T-helper 2 cell treated with Interferon-gamma antibody and Interleukin-4, amounts not matched to agents 100 ng/mL and 5 ng/mL, for 36 hours (primary cell): Measurements from ENCODE around the gene SLC24A3. TPM values are rescaled to one million over a fixed set of nuclear protein-coding genes. Genes with fewer than 3 reads are reported as not detected.

Experiments used
- intact Hi-C: fragments of 100-400 bp; cut with micrococcal nuclease; formaldehyde crosslinking; loops from one replicate; pipeline ENCODE4 v1.15.1; 2023
- total RNA-seq: library from RNA; stranded (reverse); gene quantifications from 2 replicates; pipeline ENCODE4 v1.2.3, GENCODE V29; 2022

The SLC24A3 gene
- total RNA-seq, 1 donor from 2014 or later: not detected

DNA sequence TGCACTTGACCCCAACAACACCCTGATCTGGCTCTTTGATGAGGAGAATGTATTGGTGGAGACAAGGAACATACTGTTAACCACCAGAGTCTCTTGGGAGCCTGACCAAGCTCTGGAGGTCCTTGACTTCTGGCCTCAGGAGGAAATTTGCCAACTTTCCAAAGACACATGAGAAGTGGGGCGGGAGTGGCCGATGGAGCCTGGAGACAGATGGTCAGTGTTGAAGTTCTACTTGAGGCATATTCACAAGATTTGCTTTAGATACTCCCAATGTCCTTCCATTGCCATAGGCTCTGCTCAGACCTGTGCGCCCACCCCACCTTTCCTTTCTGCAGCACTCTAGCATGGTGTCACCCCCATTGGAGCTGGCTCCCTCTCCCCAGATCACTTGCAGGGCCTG lies 241.0 kb downstream of the SLC24A3 start:
- intact Hi-C loops: no loop called here

DNA sequence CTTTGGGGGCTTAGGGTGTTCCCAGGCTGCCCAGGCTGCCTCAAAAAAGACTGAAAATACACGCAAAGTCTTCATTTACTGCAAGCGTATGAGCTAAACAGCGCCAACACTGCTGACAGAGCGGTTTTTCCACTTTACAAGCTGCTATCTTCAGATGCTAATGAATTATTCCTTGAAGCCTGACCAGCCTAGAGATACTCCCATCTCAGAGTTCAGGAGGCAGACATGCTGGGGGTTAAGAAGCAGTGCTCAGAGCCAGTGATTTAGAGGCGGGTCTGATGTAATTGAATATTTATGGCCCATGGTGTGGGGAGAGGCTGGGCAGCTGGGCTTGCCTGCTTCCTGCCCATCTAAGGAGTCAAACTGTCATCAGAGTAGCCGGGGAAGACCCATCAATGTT lies 241.4 kb downstream of the SLC24A3 start:
- intact Hi-C loops: no loop called here

DNA sequence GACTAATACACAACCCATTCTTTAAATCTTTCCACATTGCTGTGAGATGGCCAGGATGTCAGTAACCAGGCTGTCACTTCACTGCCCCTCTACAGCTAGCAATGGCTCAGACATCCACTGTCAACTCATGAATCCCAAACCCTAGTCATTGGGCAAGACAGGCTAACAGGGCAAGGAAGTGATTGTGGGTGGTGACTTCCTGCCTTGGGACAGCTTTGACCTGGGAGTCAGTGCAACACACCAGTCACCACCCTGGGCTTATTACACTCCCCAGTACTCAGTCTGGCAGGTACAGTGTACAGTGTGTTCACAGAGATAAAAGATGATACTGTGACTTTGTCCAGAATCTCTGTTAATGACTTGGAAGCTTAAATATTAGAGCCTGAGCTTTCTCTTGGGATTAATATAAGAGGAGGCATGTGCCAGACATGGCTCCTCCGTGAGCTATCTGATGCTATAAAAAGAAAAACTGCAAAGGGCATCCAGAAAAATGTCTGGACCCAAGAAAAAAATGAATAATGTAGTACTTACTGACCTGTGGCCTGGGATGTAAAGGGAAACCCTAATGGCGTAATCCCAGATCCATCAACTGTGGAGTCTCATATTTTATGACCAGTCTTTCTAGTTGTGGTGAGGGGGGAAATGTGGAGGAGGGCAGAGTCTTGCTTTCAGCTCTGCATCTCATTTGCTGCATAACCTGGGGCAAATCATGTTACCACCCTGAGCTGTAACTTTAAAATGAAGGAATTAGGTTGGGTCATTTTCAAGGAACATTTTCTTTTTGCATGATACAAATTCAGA lies 244.4 kb downstream of the SLC24A3 start:
- intact Hi-C loops: no loop called here

DNA sequence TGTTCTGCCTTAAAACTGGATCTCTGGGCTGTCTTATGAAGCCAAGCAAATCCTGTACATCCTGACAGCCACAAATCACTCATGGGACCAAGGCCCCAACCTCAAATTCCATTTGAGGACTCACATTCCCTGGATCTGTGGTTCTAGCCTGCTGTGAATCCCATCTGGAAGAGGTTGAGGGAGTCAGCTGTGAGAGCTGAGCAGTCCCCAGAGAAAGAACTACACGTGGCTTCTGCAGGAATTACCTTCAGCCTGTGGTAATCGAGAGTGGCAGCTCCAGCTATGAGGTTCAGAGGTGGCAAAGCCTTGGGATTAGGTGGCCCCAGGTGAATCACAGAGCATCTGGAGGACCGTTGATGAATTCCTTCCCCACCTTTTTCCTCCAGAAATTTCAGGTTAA lies 245.2 kb downstream of the SLC24A3 start:
- intact Hi-C loops: no loop called here

DNA sequence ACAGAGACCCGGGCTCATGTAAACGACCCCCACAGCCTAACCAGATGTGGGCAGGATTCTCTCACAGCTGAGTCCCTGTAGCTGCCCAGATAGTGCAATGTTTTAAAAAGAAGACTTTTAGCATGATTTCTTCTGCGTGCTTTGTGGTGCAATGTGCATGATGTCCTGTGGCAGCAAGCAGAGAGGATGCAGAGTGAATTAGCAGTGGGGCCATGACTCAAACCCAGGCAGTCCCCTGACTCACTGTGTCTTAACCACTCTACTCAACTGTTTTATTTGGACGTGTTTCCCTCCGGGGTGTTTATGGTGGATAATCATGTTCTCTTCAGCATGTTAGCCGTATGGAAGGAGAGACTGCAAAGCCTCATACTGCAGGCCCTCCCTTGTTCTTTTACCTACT lies 247.9 kb downstream of the SLC24A3 start:
- intact Hi-C loops: no loop called here

DNA sequence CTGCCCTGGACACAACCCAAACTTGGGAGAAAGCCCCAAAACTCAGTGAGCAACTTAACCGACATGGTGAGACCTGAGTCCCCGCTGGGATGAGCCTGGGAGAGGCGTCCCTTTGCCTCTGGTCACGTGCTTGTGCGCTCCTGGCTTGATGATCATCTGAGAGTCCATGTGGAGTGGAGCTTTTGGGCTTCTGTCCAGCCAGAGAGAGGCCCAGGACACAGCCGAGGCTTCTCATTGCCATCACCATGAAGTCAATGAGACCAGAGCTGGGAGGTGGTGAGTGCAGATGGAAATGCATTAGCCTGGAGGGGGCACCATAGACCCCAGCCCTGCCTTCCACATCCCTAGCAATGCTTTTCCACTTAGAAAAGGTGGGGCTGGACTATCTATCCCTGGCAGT lies 250.0 kb downstream of the SLC24A3 start:
- intact Hi-C loops: no loop called here

DNA sequence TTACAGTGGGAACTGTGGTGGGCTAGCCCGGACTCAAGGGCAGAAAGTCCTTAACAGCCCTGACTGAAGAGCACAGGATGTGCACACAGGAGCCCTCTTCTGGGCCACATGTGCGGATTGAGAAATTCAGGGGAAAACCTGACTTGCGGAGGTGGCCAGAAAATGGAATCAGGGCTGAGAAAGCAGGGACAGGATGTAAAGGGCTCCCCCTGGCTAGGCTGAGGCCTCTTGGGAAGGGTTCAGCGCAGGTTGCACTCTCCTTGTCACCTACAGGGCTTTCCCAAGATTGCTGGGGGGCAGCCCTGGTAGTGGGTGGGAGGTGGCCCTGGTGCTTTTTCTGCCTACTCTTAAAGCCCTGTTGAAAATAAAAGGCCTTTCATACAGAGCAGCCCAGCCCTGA lies 251.2 kb downstream of the SLC24A3 start:
- intact Hi-C loops: no loop called here

DNA sequence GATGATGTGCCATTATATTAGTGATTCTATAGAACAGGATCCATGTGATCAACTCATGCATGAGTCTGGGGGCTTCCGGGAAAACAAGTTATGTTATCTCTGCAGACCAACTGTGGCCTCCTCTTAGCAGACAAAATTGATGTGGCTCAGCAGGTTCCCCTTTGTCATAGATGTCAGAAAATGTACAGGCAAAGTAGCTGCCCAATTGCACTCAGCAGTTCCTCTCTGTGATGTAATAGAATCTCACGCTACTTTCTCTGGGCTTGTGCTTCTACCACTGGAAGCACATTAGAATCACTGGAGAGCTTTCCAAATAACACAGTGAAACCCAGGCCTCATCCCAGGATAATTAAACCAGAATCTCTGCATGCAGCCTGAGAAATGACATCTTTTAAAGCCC lies 253.1 kb downstream of the SLC24A3 start:
- intact Hi-C loops: no loop called here

DNA sequence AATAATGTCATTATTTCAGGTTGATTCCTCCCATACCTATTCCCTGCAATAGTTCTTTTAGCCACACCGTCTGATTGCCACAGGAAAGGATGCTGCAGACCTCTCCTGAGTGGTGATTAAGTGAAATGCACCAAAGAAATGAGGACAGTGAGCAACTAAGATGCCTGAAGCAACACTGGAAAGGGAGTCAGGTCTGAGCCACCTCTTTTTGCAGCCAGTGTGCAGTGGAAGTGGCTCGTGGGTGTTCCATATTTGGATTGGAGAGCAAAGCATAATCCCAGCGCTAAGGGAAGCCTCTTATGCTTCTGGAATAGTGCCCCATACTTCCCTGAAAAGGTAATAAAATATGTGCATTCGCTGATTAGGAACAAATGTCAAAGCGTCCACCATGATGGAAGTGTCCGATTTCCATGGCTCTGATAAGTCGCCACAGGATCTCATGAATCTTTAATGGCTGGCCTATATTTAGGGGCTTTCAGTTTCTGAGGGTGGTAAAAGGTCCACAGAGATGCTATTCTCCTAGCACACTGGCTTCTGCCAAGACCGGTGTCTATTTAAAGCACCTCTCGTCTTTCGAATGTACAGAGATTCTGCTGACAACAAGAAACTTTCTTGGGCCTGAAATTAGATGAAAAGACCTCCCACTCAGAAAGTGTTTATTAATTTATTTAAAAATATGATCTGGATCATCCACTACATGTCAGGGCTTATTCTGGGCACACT lies 253.9 kb downstream of the SLC24A3 start:
- intact Hi-C loops: no loop called here

DNA sequence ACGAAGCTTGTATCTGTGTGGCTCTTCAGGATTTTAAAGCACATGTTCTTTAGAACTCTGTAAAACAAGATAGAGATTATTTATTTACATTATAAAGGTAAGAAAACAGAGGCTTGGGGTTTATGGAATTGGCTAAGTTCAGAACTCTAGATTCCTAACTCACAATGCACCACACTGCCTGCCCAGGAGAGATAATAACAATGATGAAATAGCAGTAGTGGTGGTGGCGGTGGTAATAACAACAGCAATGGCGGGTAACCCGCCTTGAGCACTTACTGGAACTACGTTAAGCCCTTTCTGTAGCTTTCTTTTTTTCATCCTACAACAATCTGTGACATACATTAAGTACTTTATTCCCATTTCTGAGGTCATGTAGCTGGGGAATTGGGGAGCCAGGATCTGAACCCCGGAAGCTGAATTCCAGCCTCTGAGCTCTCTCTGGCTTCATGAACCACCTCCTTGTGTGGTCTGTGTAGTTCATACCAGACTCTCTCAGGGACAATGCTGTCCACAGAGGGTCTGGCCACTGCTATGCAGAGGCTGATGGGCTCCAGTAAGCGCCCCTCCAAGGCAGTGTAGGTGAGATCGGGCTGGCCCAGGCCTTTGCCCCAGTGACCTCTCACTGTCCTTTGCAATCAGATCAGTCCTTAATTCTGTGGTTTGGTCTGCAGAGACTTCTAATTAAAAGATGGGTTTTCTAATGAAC lies 260.9 kb downstream of the SLC24A3 start:
- intact Hi-C loops: no loop called here

DNA sequence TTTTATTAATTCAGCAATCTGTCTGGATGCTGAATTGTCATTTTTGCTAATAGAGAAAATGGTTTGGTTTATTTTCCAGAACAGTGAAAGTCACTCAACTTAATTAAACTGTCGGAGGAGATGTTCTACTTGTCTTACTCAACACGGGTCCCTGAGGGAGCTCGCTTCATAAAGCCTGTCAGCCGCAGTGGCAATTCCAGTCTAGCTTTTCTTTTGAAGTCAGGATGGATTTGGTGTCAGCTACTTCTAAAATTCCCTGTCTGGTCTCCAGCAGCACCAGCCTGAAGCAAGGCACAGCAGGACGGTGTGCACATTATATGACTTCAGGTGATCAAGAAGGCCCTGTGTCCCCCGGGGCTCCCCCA lies 261.5 kb downstream of the SLC24A3 start:
- intact Hi-C loops: no loop called here

DNA sequence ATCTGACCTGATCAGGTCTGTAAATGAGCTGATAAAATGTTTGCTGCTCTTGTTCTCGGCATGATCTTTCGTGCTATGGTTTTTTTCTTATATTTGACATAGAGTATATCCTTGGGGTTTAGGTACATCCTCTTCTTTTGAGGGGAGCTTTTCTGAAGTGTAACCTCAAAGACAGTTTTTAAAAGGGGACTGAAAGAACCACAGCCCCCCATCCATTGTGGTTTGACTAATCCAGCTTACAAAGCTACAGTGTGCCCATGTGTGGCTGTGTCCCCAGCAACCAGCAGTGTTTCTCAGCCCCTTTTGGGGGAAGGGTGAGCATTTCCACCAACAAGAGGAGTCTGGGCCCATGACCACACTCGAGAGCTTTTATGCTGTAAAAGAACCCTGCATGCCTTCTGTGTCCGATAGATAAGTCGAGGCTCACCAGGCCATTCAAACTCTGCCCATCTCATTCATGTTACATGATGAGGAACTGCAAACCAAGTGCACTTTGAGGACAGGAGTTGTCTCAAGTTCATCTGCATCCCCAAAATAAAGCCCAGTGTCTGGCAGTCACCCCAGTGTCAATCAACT lies 266.0 kb downstream of the SLC24A3 start:
- intact Hi-C loops: no loop called here

DNA sequence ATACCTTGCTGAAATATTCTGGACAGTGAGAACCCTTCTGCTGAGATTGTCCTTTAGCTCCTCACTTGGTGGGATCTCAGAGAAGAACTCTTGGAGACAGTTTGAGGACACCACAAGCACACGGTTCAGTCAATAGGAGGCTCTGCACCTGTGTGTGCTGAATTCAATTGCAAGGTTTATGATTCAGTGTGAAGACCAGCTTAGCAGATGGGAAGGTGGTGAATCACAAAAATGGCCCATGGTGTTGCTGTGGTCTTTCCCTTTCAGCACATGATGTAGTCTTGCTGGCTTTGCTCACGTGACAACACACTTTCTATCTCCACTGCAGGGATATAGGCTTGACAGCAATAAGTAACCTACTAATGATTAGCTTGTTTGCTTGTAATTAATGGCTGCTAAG lies 270.3 kb downstream of the SLC24A3 start:
- intact Hi-C loops: no loop called here

DNA sequence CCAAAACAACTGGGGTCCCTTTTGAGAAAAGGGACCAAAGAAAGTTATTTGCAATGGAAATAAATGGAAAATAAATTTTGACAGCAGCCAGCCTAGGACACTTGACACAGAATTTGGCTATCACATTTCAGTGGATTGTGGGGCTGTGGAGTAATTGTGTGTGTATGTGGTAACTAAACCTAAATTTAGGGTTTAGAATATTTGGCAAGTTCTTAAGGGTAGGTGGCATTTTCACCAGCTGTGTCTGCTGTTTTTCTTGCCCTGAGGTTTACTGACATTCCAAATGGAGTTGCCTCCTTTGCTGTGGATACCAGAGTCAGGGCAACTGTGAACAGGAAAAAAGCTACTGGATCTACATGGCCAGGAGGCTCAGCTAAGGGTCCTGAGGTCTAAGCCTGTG lies 270.9 kb downstream of the SLC24A3 start:
- intact Hi-C loops: no loop called here

DNA sequence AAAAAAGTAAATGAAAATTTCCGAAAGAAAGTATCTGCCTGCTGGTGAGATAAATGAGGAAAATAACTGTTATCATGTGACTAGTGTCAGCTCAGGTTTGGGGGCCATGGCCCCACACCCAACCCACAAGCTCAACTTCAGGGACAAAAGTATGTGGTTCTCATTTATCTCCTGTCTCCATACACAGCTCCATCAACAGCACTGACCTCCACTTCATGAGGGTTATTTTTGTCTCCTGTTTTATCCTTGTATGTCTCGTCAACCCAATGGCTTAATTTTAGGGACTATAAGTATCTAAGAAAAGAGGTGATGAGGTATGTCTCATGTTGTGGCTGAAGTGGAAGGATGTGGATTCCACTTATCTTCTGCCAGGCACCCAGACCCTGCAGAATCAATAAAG lies 274.0 kb downstream of the SLC24A3 start:
- intact Hi-C loops: no loop called here

DNA sequence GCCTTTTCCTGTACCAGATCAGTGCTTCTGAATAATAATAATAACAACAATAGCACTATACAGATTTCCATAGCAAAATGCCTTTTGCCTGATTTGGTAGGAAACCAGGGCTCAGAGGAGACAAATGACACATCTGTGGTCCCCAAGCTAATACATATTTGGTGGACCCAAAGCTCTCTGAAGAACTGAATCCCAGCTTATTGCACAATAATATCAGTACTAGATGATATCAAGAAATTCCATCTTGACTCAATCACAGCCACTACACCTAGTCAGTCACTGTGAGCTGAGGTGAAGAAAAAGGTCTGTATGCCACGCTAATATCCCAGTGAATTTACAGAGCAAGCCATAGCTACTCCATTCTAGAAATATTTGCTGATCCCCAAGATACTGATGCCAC lies 275.0 kb downstream of the SLC24A3 start:
- intact Hi-C loops: no loop called here

DNA sequence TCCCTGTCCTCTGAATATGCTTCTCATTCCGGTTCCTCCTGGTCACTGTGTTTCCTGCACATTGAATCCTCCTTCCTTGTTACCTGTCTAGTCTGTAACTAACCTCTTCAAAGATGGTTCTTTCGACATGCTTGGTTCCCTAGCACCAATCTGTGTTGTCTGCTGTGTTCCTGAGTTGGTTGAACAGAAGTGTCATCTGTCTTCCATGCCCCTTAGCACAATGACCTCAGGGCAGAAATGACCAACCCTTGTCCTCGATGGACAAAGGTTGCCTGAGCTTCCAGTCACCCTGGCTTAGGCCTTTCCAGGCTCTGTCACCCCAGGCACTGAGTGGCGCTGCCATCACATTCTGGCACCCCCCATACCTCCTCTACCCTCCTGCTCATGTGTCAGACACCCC lies 278.8 kb downstream of the SLC24A3 start:
- intact Hi-C loops: no loop called here

DNA sequence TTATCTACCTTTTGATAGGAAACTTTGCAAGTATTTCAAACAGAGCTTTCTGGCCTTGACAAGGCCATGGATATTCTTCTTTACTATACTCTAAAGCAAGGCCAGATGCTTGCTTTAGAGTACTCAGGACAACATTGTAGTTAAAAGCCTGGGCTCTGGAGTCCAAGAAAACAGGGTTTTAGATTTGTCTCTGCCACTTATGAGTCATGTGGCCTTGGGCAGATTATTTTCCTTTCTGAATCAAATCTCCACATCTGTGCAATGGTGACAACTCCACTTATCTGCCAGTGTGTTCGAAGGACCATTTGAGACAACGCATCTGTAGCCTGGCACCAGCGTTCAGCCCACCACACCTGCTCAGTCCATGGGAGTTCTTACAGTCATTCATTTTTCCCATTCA lies 279.7 kb downstream of the SLC24A3 start:
- intact Hi-C loops: no loop called here

DNA sequence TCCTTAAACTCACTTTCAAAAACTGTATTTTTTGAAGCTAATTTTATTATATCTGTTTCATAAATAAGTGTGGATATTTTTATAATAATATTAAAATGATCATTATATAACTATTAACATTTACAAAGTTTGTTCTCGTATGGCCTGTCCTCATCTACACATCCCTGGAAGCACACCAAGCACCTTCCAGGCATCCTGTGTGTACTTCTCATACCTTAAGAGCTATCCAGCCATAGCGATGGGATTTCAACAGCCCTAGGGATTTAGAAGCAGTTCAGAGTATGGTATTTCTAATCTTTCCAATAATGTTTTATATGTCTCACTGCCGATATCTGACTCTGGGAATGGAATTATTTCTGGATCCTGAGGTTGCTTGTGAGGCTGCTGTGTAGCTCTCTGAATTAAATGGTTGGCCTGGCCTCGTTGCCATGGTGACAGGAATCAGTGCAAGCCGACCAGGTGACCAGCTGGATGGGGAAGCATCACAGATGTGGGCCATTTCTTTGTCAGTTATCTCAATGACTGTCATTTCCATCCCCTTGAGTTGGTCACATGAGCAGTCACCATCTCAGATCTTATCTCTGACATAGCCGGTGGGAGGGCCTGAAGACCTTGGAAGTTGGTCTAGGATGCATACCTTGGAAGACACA lies 280.4 kb downstream of the SLC24A3 start:
- intact Hi-C loops: no loop called here

DNA sequence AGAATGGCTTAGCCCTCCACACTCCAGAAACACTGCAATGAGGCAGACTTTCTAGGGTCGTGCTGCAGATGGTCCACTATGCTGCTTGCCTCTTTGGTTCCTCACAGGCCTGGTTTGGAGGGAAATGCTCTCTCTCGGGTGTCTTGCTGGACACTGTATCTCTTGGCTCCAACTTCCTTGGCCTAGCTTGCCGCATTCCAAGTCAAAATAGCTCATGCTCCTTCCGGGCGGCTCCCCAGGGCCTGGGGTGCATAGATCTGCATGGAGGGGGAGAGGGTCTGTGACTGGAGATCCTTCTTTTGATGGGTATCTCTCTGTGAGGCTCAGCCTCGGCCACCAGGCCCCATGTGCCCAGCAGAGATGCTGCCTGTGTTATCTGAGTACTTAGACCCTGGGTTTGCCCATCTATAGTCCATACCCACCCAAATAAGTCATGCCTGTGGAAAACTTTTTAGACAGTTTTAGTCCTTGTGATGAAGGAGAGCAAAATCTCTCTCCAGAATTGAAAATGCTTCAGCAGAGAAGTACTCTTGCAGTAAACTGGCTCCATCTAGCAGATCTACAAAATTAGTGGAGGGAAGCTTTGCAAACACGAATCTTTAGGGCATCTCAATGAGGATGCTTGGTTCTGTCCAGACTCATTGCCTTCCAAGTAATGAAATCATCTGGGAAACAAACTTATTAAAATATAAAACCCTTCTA lies 281.5 kb downstream of the SLC24A3 start:
- intact Hi-C loops: no loop called here
